Fibroblast of the aortic adventitia (primary cell): ENCODE results near the gene MEF2C. TPM values are rescaled to one million over a fixed set of nuclear protein-coding genes. Genes with fewer than 3 reads are reported as not detected.

Experiments
- DNase-seq: peaks from one replicate; pipeline ENCODE4 v3.0.0-alpha.2; 2010; ENCODE audit warnings: low read depth
- H3K4me3 ChIP-seq: 2 replicates; pipeline ENCODE4 v1.5.1; 2011; ENCODE audit warnings: low read depth, mild to moderate bottlenecking, control low read depth, low read length, moderate library complexity
- CTCF ChIP-seq: IDR thresholded peaks from 2 replicates; pipeline ENCODE4 v1.5.1; 2011; ENCODE audit warnings: mild to moderate bottlenecking, low read length, control low read depth, inconsistent platforms; ENCODE audit not compliant: insufficient read depth
- total RNA-seq: library from RNA; depleted of rRNA; stranded (reverse); fragments of >200 nt; gene quantifications from 2 replicates; pipeline ENCODE4 v1.2.3, GENCODE V29; 2012; ENCODE audit warnings: low replicate concordance

The MEF2C gene
- total RNA-seq, 1 donor, result 38.6 TPM

DNA sequence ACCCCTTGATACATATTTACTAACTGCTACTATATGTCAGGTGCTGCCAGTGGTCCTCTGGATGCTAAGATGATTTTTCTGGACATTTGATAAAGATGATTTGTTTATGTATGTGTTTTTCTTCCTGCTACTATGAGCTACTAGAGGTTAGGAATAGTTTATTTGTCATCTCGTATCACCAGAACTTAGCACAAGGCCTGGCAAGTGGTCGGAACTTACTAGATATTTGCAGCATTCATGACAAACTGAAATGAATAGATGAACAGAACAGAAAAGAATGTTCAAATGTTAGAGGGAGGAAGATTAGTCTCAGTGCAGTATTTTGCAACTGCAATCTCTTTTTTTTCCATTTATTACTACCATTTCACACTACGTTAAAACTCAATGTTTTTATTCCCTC is 114.6 kb downstream of the MEF2C start:
- H3K4me3 ChIP-seq, result no peak overlapping the region
- peak; percentile 25 for DNase-seq
- no peak for TF ChIP-seq CTCF

- H3K4me3 ChIP-seq, result no peak overlapping the region
- no peak for TF ChIP-seq CTCF
- DNase-seq, result no peak
Measured at GRCh38 chr5:88765798-88766197, 117.2 kb downstream of the MEF2C start.

- DNase-seq, result no peak
- no peak for TF ChIP-seq CTCF
- no peak overlapping the region for H3K4me3 ChIP-seq
Measured at GRCh38 chr5:88765171-88765570, 117.8 kb downstream of the MEF2C start.

DNA sequence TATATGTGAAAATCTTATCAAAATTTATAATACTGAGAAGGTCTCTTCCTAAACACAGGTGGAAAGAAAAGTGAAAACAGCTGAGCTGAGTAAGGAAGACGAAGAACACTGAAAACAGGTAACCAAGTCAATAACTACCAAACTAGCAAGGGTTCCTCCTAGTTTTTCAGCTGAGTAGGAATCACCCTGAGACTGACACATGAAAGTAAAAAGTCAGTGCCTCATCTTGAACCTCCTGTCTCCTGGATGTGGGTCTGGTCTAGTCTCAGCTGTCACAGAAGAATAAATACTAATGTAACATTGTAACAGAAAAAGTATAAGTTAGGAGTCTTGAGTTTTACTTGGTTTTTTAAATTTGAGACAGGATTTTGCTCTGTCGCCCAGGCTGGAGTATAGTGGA is 121.0 kb downstream of the MEF2C start:
- H3K4me3 ChIP-seq, result no peak overlapping the region
- TF ChIP-seq CTCF, result no peak

DNA sequence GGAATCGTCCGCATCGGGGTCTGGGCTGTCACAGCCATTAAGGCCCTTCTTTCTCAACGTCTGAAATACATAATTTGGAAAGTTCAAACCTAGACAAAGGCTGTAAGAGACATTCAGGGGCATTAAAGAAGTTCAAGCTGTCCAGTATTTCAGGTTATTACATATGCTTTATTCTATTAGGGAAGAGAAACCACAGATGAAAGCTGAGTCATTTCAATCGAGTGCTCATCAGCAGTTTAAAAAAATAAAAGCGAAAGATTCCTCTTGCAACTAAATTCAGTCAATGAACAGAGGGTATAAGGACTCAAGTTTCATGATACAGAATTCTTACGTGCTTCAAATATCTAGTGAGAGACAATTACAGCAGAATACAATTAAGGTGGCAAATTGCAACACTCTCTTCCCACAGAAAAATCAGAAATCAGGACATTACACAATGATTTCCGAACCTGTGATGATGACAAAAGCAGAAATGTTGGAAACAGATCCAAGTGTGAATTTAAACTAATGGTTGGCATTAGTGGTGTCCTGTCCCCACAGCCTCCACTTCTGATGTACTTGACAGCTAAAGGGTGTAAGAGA is 121.6 kb downstream of the MEF2C start:
- DNase-seq, result peak; percentile 29
- H3K4me3 ChIP-seq, result no peak overlapping the region
- no peak for TF ChIP-seq CTCF

More for the DNA sequence above, 121.0 kb downstream of the MEF2C start:
- no peak for DNase-seq

- DNase-seq, result no peak
- H3K4me3 ChIP-seq, result no peak overlapping the region
- TF ChIP-seq CTCF, result no peak
Measured at GRCh38 chr5:88760527-88760926, 122.5 kb downstream of the MEF2C start.

DNA sequence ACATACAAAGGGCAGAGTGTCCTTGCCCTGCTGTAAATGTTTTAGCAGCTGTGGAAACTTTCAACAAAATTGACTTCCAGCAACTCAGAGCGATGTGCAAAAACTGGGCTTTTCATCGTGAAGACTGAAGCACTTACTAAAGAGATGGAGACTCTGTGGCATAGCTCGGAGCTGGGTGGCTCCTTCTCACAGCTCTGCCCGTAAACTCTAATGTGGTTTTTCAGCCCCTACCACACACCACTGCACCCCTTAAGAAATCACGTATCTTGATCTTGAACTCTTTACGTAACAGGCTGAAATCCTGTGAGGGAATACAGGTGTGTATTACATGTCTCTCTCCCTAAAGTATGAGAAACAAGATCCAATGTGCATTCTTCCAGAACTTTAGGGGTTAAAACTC is 124.4 kb downstream of the MEF2C start:
- no peak for TF ChIP-seq CTCF
- no peak for DNase-seq
- H3K4me3 ChIP-seq, result no peak overlapping the region
